SH-SY5Y (cell line): ENCODE measurements around the gene TMEM170B.

Experiments used
- GATA2 ChIP-seq: IDR thresholded peaks from 2 replicates; pipeline ENCODE4 v1.6.1; 2011; ENCODE audit warnings: mild to moderate bottlenecking, low read depth, low read length
- GATA3 ChIP-seq: IDR thresholded peaks from 2 replicates; pipeline ENCODE4 v1.6.1; 2011; ENCODE audit warnings: low read depth, mild to moderate bottlenecking, low read length, moderate library complexity

TMEM170B gene

GRCh38 chr6:11543919-11544518, 6.5 kb downstream of the TMEM170B start:
- no peak for TF ChIP-seq GATA2
- no peak for TF ChIP-seq GATA3

GRCh38 chr6:11551053-11551452, 13.5 kb downstream of the TMEM170B start:
- TF ChIP-seq GATA2, result no peak
- TF ChIP-seq GATA3, result no peak

- no peak for TF ChIP-seq GATA3
- no peak for TF ChIP-seq GATA2
Measured at GRCh38 chr6:11552442-11552841, 14.9 kb downstream of the TMEM170B start.

- no peak for TF ChIP-seq GATA3
- no peak for TF ChIP-seq GATA2
Measured at GRCh38 chr6:11553824-11554223, 16.3 kb downstream of the TMEM170B start.

- TF ChIP-seq GATA2, result no peak
- no peak for TF ChIP-seq GATA3
Measured at GRCh38 chr6:11556309-11556708, 18.8 kb downstream of the TMEM170B start.

- TF ChIP-seq GATA2 (no peak), GATA3 (no peak)
Measured at GRCh38 chr6:11563793-11564192, 26.2 kb downstream of the TMEM170B start.

GRCh38 chr6:11566609-11567008, 29.1 kb downstream of the TMEM170B start:
- no peak for TF ChIP-seq GATA3
- TF ChIP-seq GATA2, result no peak

GRCh38 chr6:11571073-11571472, 33.5 kb downstream of the TMEM170B start:
- no peak for TF ChIP-seq GATA2
- TF ChIP-seq GATA3, result no peak

- TF ChIP-seq GATA2 (no peak), GATA3 (no peak)
Measured at GRCh38 chr6:11575408-11576033, 38.0 kb downstream of the TMEM170B start.

- no peak for TF ChIP-seq GATA2
- no peak for TF ChIP-seq GATA3
Measured at GRCh38 chr6:11580686-11581405, 43.3 kb downstream of the TMEM170B start.

GRCh38 chr6:11584244-11584643, 46.7 kb downstream of the TMEM170B start:
- TF ChIP-seq GATA3, result no peak
- no peak for TF ChIP-seq GATA2

GRCh38 chr6:11585426-11586016, 48.0 kb downstream of the TMEM170B start:
- TF ChIP-seq GATA2, result no peak
- no peak for TF ChIP-seq GATA3

- no peak for TF ChIP-seq GATA3
- TF ChIP-seq GATA2, result no peak
Measured at GRCh38 chr6:11586117-11586516, 48.6 kb downstream of the TMEM170B start.

GRCh38 chr6:11586536-11586935, 49.0 kb downstream of the TMEM170B start:
- TF ChIP-seq GATA2 (no peak), GATA3 (no peak)
